Measurements from ENCODE around the gene HPX.

The HPX gene

GRCh38 chr11:6418557-6419008 lies 22.2 kb downstream of the HPX start:
- DNase-seq (peak in 1 of 3 experiments; percentile 12), ATAC-seq (replicated peaks) (no peak)
- Mint-ChIP-seq H3K9me3 (no peaks in the 10 kb centered on the region), H3K36me3 (ENCODE audit: insufficient read depth) (peaks cover 3% of the 10 kb centered on the region), H3K27ac (no peak overlapping the region), H3K4me1 (ENCODE audit: low read depth in 2 of 2) (peaks cover 2 to 3% of the 10 kb centered on the region in 2 donors), H3K27me3 (peaks cover 20 to 21% of the 10 kb centered on the region in 2 donors), H3K4me3 (no peak overlapping the region)

- Mint-ChIP-seq H3K27ac (no peak overlapping the region), H3K9me3 (no peaks in the 10 kb centered on the region), H3K4me1 (ENCODE audit: low read depth in 2 of 2) (peaks cover 5 to 7% of the 10 kb centered on the region in 2 donors), H3K27me3 (peaks cover 15 to 18% of the 10 kb centered on the region in 2 donors), H3K4me3 (no peak overlapping the region), H3K36me3 (ENCODE audit: insufficient read depth) (peaks cover 3% of the 10 kb centered on the region)
- ATAC-seq (replicated peaks), result peak; percentile 22
- DNase-seq, result no peak
Observed at GRCh38 chr11:6417907-6418556, 22.8 kb downstream of the HPX start.

GRCh38 chr11:6415797-6416196 lies 25.0 kb downstream of the HPX start:
- Mint-ChIP-seq H3K27ac (no peak overlapping the region), H3K27me3 (peaks cover 1 to 2% of the 10 kb centered on the region in 2 donors), H3K4me3 (no peak overlapping the region), H3K9me3 (no peaks in the 10 kb centered on the region), H3K4me1 (ENCODE audit: low read depth in 2 of 2) (peaks cover 7 to 25% of the 10 kb centered on the region in 2 donors), H3K36me3 (ENCODE audit: insufficient read depth) (peaks cover 3% of the 10 kb centered on the region)
- ATAC-seq (replicated peaks) (no peak), DNase-seq (no peak)

GRCh38 chr11:6414874-6415328 lies 25.9 kb downstream of the HPX start:
- Mint-ChIP-seq H3K4me1 (ENCODE audit: low read depth in 2 of 2) (peaks cover 7 to 27% of the 10 kb centered on the region in 2 donors), H3K27me3 (no peaks in the 10 kb centered on the region), H3K4me3 (no peak overlapping the region), H3K27ac (no peak overlapping the region), H3K36me3 (ENCODE audit: insufficient read depth) (peaks cover 3% of the 10 kb centered on the region), H3K9me3 (no peaks in the 10 kb centered on the region)
- DNase-seq, result no peak
- ATAC-seq (replicated peaks), result no peak

GRCh38 chr11:6413791-6414201 lies 27.0 kb downstream of the HPX start:
- peak; percentile 55 for ATAC-seq (replicated peaks)
- H3K36me3 Mint-ChIP-seq (ENCODE audit: insufficient read depth), result no peaks in the 10 kb centered on the region

GRCh38 chr11:6411594-6412031 lies 29.2 kb downstream of the HPX start:
- Mint-ChIP-seq H3K27me3 (no peaks in the 10 kb centered on the region), H3K4me3 (no peak overlapping the region), H3K27ac (peak overlapping the region in 1 of 2 donors; percentile 76), H3K9me3 (no peaks in the 10 kb centered on the region), H3K36me3 (ENCODE audit: insufficient read depth) (no peaks in the 10 kb centered on the region), H3K4me1 (ENCODE audit: low read depth in 2 of 2) (peaks cover 21 to 37% of the 10 kb centered on the region in 2 donors)
- no peak for ATAC-seq (replicated peaks)
- DNase-seq, result no peak

More at GRCh38 chr11:6413791-6414201, 27.0 kb downstream of the HPX start:
- peaks cover 9 to 23% of the 10 kb centered on the region in 2 donors for H3K4me1 Mint-ChIP-seq (ENCODE audit: low read depth in 2 of 2)
- H3K27me3 Mint-ChIP-seq, result no peaks in the 10 kb centered on the region
- no peaks in the 10 kb centered on the region for H3K9me3 Mint-ChIP-seq
- no peak overlapping the region for H3K27ac Mint-ChIP-seq
- DNase-seq, result no peak
- H3K4me3 Mint-ChIP-seq, result no peak overlapping the region

- no peak for ATAC-seq (replicated peaks)
- Mint-ChIP-seq H3K4me1 (ENCODE audit: low read depth in 2 of 2) (peaks cover 28 to 44% of the 10 kb centered on the region in 2 donors), H3K27me3 (no peaks in the 10 kb centered on the region), H3K9me3 (no peaks in the 10 kb centered on the region), H3K27ac (peak overlapping the region in 1 of 2 donors; percentile 76), H3K4me3 (no peak overlapping the region), H3K36me3 (ENCODE audit: insufficient read depth) (no peaks in the 10 kb centered on the region)
- no peak for DNase-seq
Observed at GRCh38 chr11:6410695-6411430, 29.9 kb downstream of the HPX start.

GRCh38 chr11:6406370-6406769 lies 34.4 kb downstream of the HPX start:
- H3K4me1 Mint-ChIP-seq (ENCODE audit: low read depth in 2 of 2), result peaks cover 58 to 62% of the 10 kb centered on the region in 2 donors
- no peak for DNase-seq
- peak overlapping the region; percentile 15 to 47 for H3K27ac Mint-ChIP-seq
- ATAC-seq (replicated peaks), result no peak
- peaks cover 12% of the 10 kb centered on the region for H3K36me3 Mint-ChIP-seq (ENCODE audit: insufficient read depth)
- H3K27me3 Mint-ChIP-seq, result no peaks in the 10 kb centered on the region
- no peaks in the 10 kb centered on the region for H3K9me3 Mint-ChIP-seq
- H3K4me3 Mint-ChIP-seq, result peak overlapping the region in 1 of 2 donors; percentile 16

- Mint-ChIP-seq H3K4me3 (peak overlapping the region in 1 of 2 donors; percentile 16), H3K4me1 (ENCODE audit: low read depth in 2 of 2) (peaks cover 63 to 64% of the 10 kb centered on the region in 2 donors), H3K27me3 (no peaks in the 10 kb centered on the region), H3K9me3 (no peaks in the 10 kb centered on the region), H3K27ac (peak overlapping the region; percentile 15 to 47), H3K36me3 (ENCODE audit: insufficient read depth) (peaks cover 12% of the 10 kb centered on the region)
- no peak for DNase-seq
- no peak for ATAC-seq (replicated peaks)
Observed at GRCh38 chr11:6405846-6406245, 34.9 kb downstream of the HPX start.

GRCh38 chr11:6405052-6405667 lies 35.6 kb downstream of the HPX start:
- peaks cover 13% of the 10 kb centered on the region for H3K36me3 Mint-ChIP-seq (ENCODE audit: insufficient read depth)
- H3K4me3 Mint-ChIP-seq, result peak overlapping the region; percentile 87 to 88
- ATAC-seq (replicated peaks) (no peak), DNase-seq (no peak)
- H3K27me3 Mint-ChIP-seq, result no peaks in the 10 kb centered on the region
- peaks cover 62 to 67% of the 10 kb centered on the region in 2 donors for H3K4me1 Mint-ChIP-seq (ENCODE audit: low read depth in 2 of 2)
- H3K27ac Mint-ChIP-seq, result peak overlapping the region; percentile 92 to 97
- no peaks in the 10 kb centered on the region for H3K9me3 Mint-ChIP-seq

GRCh38 chr11:6404342-6405051 lies 36.3 kb downstream of the HPX start:
- DNase-seq, result peak in 2 of 3 experiments; percentile 9 to 15
- peaks cover 63 to 67% of the 10 kb centered on the region in 2 donors for H3K4me1 Mint-ChIP-seq (ENCODE audit: low read depth in 2 of 2)
- H3K27me3 Mint-ChIP-seq, result no peaks in the 10 kb centered on the region
- H3K36me3 Mint-ChIP-seq (ENCODE audit: insufficient read depth), result peaks cover 17% of the 10 kb centered on the region
- H3K27ac Mint-ChIP-seq, result peak overlapping the region; percentile 92 to 97
- peak; percentile 31 for ATAC-seq (replicated peaks)
- peak overlapping the region; percentile 87 to 88 for H3K4me3 Mint-ChIP-seq
- H3K9me3 Mint-ChIP-seq, result no peaks in the 10 kb centered on the region

GRCh38 chr11:6403539-6403938 lies 37.2 kb downstream of the HPX start:
- Mint-ChIP-seq H3K27ac (peak overlapping the region; percentile 92 to 97), H3K9me3 (no peaks in the 10 kb centered on the region), H3K4me3 (peak overlapping the region; percentile 87 to 88), H3K4me1 (ENCODE audit: low read depth in 2 of 2) (peaks cover 64 to 65% of the 10 kb centered on the region in 2 donors), H3K36me3 (ENCODE audit: insufficient read depth) (peaks cover 17% of the 10 kb centered on the region), H3K27me3 (no peaks in the 10 kb centered on the region)
- no peak for ATAC-seq (replicated peaks)
- no peak for DNase-seq

- Mint-ChIP-seq H3K27ac (peak overlapping the region; percentile 92 to 97), H3K27me3 (no peaks in the 10 kb centered on the region), H3K9me3 (no peaks in the 10 kb centered on the region), H3K4me3 (peak overlapping the region; percentile 87 to 88), H3K4me1 (ENCODE audit: low read depth in 2 of 2) (peaks cover 61 to 62% of the 10 kb centered on the region in 2 donors), H3K36me3 (ENCODE audit: insufficient read depth) (peaks cover 17% of the 10 kb centered on the region)
- DNase-seq (peak; percentile 64 to 71 (median 64)), ATAC-seq (replicated peaks) (peak; percentile 93)
Observed at GRCh38 chr11:6402561-6402981, 38.2 kb downstream of the HPX start.

Measured in effector memory CD8-positive, alpha-beta T cell (primary cell).